Trophoblast cell (in vitro differentiated cells and primary cell): ENCODE results near the gene RAI1.
A peak's percentile ranks its signal among the peaks of the same experiment; 100 is the strongest.

Experiments used
- DNase-seq, 2 donors: peaks; one replicate each; pipeline ENCODE4 v3.0.0-alpha.2; 2016
- H2AFZ ChIP-seq: 2 replicates; pipeline ENCODE4 v1.6.1; 2013; ENCODE audit warnings: low read length, moderate library complexity, mild to moderate bottlenecking; ENCODE audit not compliant: insufficient read depth, poor library complexity
- H2AK5ac ChIP-seq: 2 replicates; pipeline ENCODE4 v1.6.1; 2013; ENCODE audit warnings: mild to moderate bottlenecking, low read length
- H2BK120ac ChIP-seq: 2 replicates; pipeline ENCODE4 v1.6.1; 2013; ENCODE audit warnings: low read length, mild to moderate bottlenecking, moderate library complexity; ENCODE audit not compliant: insufficient read depth, poor library complexity
- H2BK12ac ChIP-seq: 2 replicates; pipeline ENCODE4 v1.6.1; 2013; ENCODE audit warnings: mild to moderate bottlenecking, low read length, moderate library complexity
- H2BK5ac ChIP-seq: 2 replicates; pipeline ENCODE4 v1.6.1; 2013; ENCODE audit warnings: low read length, low read depth, moderate library complexity, mild to moderate bottlenecking; ENCODE audit not compliant: poor library complexity
- H3K14ac ChIP-seq: 2 replicates; pipeline ENCODE4 v1.6.1; 2013; ENCODE audit warnings: mild to moderate bottlenecking, low read length
- H3K18ac ChIP-seq: 2 replicates; pipeline ENCODE4 v1.6.1; 2013; ENCODE audit warnings: mild to moderate bottlenecking, low read length
- H3K23ac ChIP-seq: 2 replicates; pipeline ENCODE4 v1.6.1; 2013; ENCODE audit warnings: low read length
- H3K27ac ChIP-seq: 2 replicates; pipeline ENCODE4 v1.5.1; 2013; ENCODE audit warnings: low read depth, mild to moderate bottlenecking, inconsistent platforms, low read length, moderate library complexity
- H3K27me3 ChIP-seq: 2 replicates; pipeline ENCODE4 v1.6.1; 2013; ENCODE audit warnings: inconsistent platforms, mild to moderate bottlenecking, low read length, moderate library complexity; ENCODE audit not compliant: insufficient read depth
- H3K36me3 ChIP-seq, 2 experiments: 1 replicate in 1 of 2; 2 replicates in 1 of 2; pipeline ENCODE4 v1.6.1; 2013; ENCODE audit warnings: low read length in 2 of 2, mild to moderate bottlenecking in 2 of 2, moderate library complexity in 1 of 2; ENCODE audit not compliant: insufficient read depth in 2 of 2, control insufficient read depth in 1 of 2
- H3K4ac ChIP-seq: 2 replicates; pipeline ENCODE4 v1.6.1; 2013; ENCODE audit warnings: low read depth, mild to moderate bottlenecking, low read length, moderate library complexity
- H3K4me1 ChIP-seq, 2 experiments: 1 replicate in 1 of 2; 2 replicates in 1 of 2; pipeline ENCODE4 v1.6.1; 2013; ENCODE audit warnings: low read length in 2 of 2, mild to moderate bottlenecking in 2 of 2, moderate library complexity in 1 of 2; ENCODE audit not compliant: insufficient read depth in 2 of 2, control insufficient read depth in 1 of 2
- H3K4me2 ChIP-seq: 2 replicates; pipeline ENCODE4 v1.6.1; 2013; ENCODE audit warnings: inconsistent platforms, mild to moderate bottlenecking, low read length, moderate library complexity
- H3K4me3 ChIP-seq: 2 replicates; pipeline ENCODE4 v1.5.1; 2013; ENCODE audit warnings: mild to moderate bottlenecking, low read depth, low read length, inconsistent platforms
- H3K79me1 ChIP-seq: one replicate; pipeline ENCODE4 v1.6.1; 2013; ENCODE audit warnings: low read length
- H3K79me2 ChIP-seq: 2 replicates; pipeline ENCODE4 v1.6.1; 2013; ENCODE audit warnings: low read length, mild to moderate bottlenecking; ENCODE audit not compliant: control insufficient read depth, insufficient read depth, poor library complexity
- H3K9ac ChIP-seq: 2 replicates; pipeline ENCODE4 v1.6.1; 2013; ENCODE audit warnings: mild to moderate bottlenecking, low read length
- H3K9me3 ChIP-seq: 2 replicates; pipeline ENCODE4 v1.6.1; 2013; ENCODE audit warnings: low read depth, mild to moderate bottlenecking, control low read depth, inconsistent platforms, low read length; ENCODE audit not compliant: insufficient read depth
- H4K12ac ChIP-seq: 2 replicates; pipeline ENCODE4 v1.6.1; 2013; ENCODE audit warnings: low read depth, mild to moderate bottlenecking, low read length, moderate library complexity
- H4K8ac ChIP-seq: 2 replicates; pipeline ENCODE4 v1.6.1; 2013; ENCODE audit warnings: low read depth, mild to moderate bottlenecking, low read length, moderate library complexity
- H4K91ac ChIP-seq: one replicate; pipeline ENCODE4 v1.6.1; 2013; ENCODE audit warnings: low read depth, mild to moderate bottlenecking, low read length, moderate library complexity
- WGBS: extraction: QIAGEN DNeasy Blood & Tissue Kit; methylation state at CpG from one replicate; pipeline ENCODE4 v1.1.7; 2013; ENCODE audit warnings: missing lambda C conversion rate; ENCODE audit not compliant: insufficient read length, insufficient coverage; ENCODE audit errors: extremely low coverage; 5-methylcytosine and 5-hydroxymethylcytosine counted together

The RAI1 gene

DNA sequence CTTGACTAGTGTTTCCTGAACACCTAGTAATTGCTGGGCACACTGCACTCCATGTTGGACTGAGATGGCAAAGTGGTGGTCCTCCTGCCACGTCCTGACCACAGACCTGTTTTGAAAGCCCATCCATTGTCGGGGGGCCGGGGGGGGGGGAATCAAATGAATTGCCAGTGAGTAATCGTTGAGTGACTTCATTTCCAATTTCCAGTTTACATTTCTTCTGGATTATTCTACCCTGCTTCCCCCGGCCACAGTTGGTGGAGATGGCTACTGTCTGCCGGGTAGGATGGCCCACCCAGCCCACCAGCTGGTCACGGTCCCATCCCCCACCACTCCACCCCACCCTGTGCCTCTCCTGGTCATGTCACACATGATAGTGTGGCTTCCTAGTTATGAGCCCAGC, 18.2 kb downstream of the RAI1 start:
- no peak overlapping the region for H3K18ac ChIP-seq

GRCh38 chr17:17700251-17700969, 19.2 kb downstream of the RAI1 start:
- no CpG with 5 or more reads among the region's 86 CpGs for WGBS
- Histone ChIP-seq H4K8ac (no peak overlapping the region), H3K4ac (no peak overlapping the region), H2BK5ac (no peak overlapping the region), H4K91ac (no peak overlapping the region), H3K14ac (no peak overlapping the region), H3K9ac (no peak overlapping the region), H3K27me3 (peaks cover 24% of the 10 kb centered on the region), H2BK12ac (no peak overlapping the region), H3K79me2 (peaks cover 6% of the 10 kb centered on the region), H3K9me3 (no peaks in the 10 kb centered on the region), H2AK5ac (no peak overlapping the region), H2AFZ (no peak overlapping the region), H2BK120ac (no peak overlapping the region), H4K12ac (no peak overlapping the region), H3K18ac (no peak overlapping the region), H3K27ac (no peak overlapping the region), H3K36me3 (peaks cover under 1 to 5% of the 10 kb centered on the region in 2 experiments), H3K4me1 (peaks cover 30 to 35% of the 10 kb centered on the region in 2 experiments), H3K79me1 (no peaks in the 10 kb centered on the region), H3K4me3 (no peak overlapping the region), H3K23ac (no peak overlapping the region), H3K4me2 (peak overlapping the region; percentile 58)
- no peak for DNase-seq

More for the DNA sequence above, 18.2 kb downstream of the RAI1 start:
- no CpG with 5 or more reads among the region's 7 CpGs for WGBS
- Histone ChIP-seq H2BK5ac (no peak overlapping the region), H4K12ac (no peak overlapping the region), H3K36me3 (peaks cover 0 to 5% of the 10 kb centered on the region in 2 experiments), H3K4me3 (no peak overlapping the region), H3K4me2 (no peak overlapping the region), H2BK120ac (no peak overlapping the region), H3K4me1 (peaks cover 35 to 41% of the 10 kb centered on the region in 2 experiments), H3K27me3 (peaks cover 24% of the 10 kb centered on the region), H2AFZ (no peak overlapping the region), H3K79me2 (peaks cover 11% of the 10 kb centered on the region), H2BK12ac (no peak overlapping the region), H3K23ac (no peak overlapping the region), H3K79me1 (peaks cover 6% of the 10 kb centered on the region), H3K9ac (no peak overlapping the region), H3K9me3 (no peaks in the 10 kb centered on the region), H3K4ac (no peak overlapping the region), H4K91ac (no peak overlapping the region), H2AK5ac (no peak overlapping the region), H3K27ac (no peak overlapping the region), H4K8ac (no peak overlapping the region), H3K14ac (no peak overlapping the region)
- no peak for DNase-seq

DNA sequence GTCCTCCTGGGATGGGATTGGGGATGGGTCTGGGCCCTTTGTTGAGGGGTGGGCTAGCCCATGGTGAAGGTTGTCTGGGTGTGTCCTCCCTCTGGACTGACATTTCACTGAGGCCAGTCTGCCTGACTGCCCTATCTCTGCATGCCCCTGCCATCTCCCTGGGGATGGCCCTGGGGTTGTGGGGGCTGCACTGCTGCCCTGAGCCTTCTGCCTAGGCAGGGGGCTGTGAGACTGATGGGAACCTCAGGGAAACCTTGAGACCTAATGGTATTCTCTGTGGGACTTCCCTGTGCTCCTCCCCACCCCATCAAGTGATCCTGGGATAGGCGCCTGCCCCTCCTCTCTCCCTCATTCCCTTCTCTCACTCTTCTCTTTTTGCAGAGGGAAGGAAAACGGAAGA, 19.9 kb downstream of the RAI1 start:
- no peak overlapping the region for H3K4ac ChIP-seq
- H2BK12ac ChIP-seq: no peak overlapping the region
- no peak overlapping the region for H4K91ac ChIP-seq

GRCh38 chr17:17701658-17702057, 20.4 kb downstream of the RAI1 start:
- H2BK12ac ChIP-seq: no peak overlapping the region
- no peak overlapping the region for H3K23ac ChIP-seq
- peaks cover 2% of the 10 kb centered on the region in 2 experiments for H3K36me3 ChIP-seq
- no peak overlapping the region for H2BK120ac ChIP-seq
- H4K8ac ChIP-seq: no peak overlapping the region
- no peak for DNase-seq
- no peak overlapping the region for H2AFZ ChIP-seq
- no peak overlapping the region for H3K4ac ChIP-seq
- H2BK5ac ChIP-seq: no peak overlapping the region
- no peak overlapping the region for H3K9ac ChIP-seq
- no peak overlapping the region for H3K27ac ChIP-seq
- H3K79me2 ChIP-seq: peaks cover 5% of the 10 kb centered on the region
- no peak overlapping the region for H4K12ac ChIP-seq
- no peak overlapping the region for H3K4me3 ChIP-seq
- H3K27me3 ChIP-seq: peaks cover 24% of the 10 kb centered on the region
- peaks cover 30 to 33% of the 10 kb centered on the region in 2 experiments for H3K4me1 ChIP-seq
- H3K18ac ChIP-seq: peak overlapping the region; percentile 67
- H2AK5ac ChIP-seq: no peak overlapping the region
- no peak overlapping the region for H4K91ac ChIP-seq
- peaks cover 2% of the 10 kb centered on the region for H3K9me3 ChIP-seq
- no CpG with 5 or more reads among the region's 5 CpGs for WGBS
- no peak overlapping the region for H3K4me2 ChIP-seq
- no peaks in the 10 kb centered on the region for H3K79me1 ChIP-seq
- no peak overlapping the region for H3K14ac ChIP-seq

More for the DNA sequence above, 19.9 kb downstream of the RAI1 start:
- DNase-seq: no peak
- Histone ChIP-seq H3K9ac (no peak overlapping the region), H3K27me3 (peaks cover 24% of the 10 kb centered on the region), H3K9me3 (peaks cover 2% of the 10 kb centered on the region), H3K4me2 (no peak overlapping the region), H3K79me2 (peaks cover 6% of the 10 kb centered on the region), H3K4me3 (no peak overlapping the region), H3K27ac (no peak overlapping the region), H2BK120ac (no peak overlapping the region), H2AK5ac (no peak overlapping the region), H4K12ac (no peak overlapping the region), H3K18ac (peak overlapping the region; percentile 22), H2AFZ (no peak overlapping the region), H3K14ac (no peak overlapping the region), H4K8ac (no peak overlapping the region), H2BK5ac (no peak overlapping the region), H3K79me1 (no peaks in the 10 kb centered on the region), H3K36me3 (peaks cover 2% of the 10 kb centered on the region in 2 experiments), H3K23ac (no peak overlapping the region), H3K4me1 (peaks cover 30 to 33% of the 10 kb centered on the region in 2 experiments)
- WGBS: no CpG with 5 or more reads among the region's 2 CpGs
